Measurements from ENCODE around the gene SRP72.

SRP72 gene

DNA sequence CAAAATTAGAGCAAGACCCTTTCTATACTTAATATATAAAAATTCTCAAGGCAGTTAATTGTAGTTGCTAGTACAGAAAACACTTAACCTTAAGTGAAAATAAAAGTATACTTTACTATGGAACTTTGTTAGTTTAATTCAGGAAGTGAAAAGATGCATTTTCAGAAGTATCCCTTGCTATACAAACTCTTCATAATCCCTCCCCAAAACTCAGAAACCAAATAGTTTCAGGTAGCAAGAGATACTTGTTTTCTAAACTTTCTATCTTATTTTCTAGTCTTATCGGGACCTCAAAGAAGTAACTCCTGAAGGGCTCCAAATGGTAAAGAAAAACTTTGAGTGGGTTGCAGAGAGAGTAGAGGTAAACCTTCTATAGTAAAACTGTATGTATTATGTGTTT is 17.1 kb upstream of the SRP72 start:
- Histone ChIP-seq H3K27ac (ENCODE audit: low read depth, low read length) (no peak overlapping the region), H4K5ac (ENCODE audit: low read length) (no peak overlapping the region), H3K4me3 (ENCODE audit: low read length) (no peak overlapping the region), H3K79me1 (ENCODE audit: low read length) (no peaks in the 10 kb centered on the region), H2BK15ac (replicated peaks; ENCODE audit: low read depth) (no peak overlapping the region), H3K4me2 (ENCODE audit: low read length) (no peak overlapping the region), H3K23ac (ENCODE audit: low read length) (no peak overlapping the region), H3K36me3 (ENCODE audit: control insufficient read depth, insufficient read depth, low read length) (peaks cover 5% of the 10 kb centered on the region), H4K8ac (ENCODE audit: low read depth, low read length) (no peak overlapping the region), H3K56ac (ENCODE audit: low read length) (no peak overlapping the region), H3K9ac (ENCODE audit: low read length) (no peak overlapping the region), H3K4ac (ENCODE audit: low read depth, low read length) (no peak overlapping the region), H3K27me3 (ENCODE audit: insufficient read depth, low read length, poor library complexity) (no peaks in the 10 kb centered on the region), H2BK120ac (ENCODE audit: low read depth, low read length) (no peak overlapping the region), H2BK5ac (ENCODE audit: low read length) (no peak overlapping the region), H3K79me2 (ENCODE audit: control insufficient read depth, insufficient read depth, low read length) (peaks cover 2% of the 10 kb centered on the region), H3K18ac (ENCODE audit: low read length) (no peak overlapping the region), H2AK5ac (ENCODE audit: low read length) (no peak overlapping the region), H3K4me1 (ENCODE audit: control insufficient read depth, low read depth, low read length) (no peaks in the 10 kb centered on the region)
- no CpG with 5 or more reads among the region's 1 CpG for WGBS (ENCODE audit: extremely low coverage, insufficient coverage, low lambda C conversion rate)
- DNase-seq, result no peak

GRCh38 chr4:56460085-56460484 is 7.3 kb upstream of the SRP72 start:
- no peak for DNase-seq
- Histone ChIP-seq H2BK15ac (replicated peaks; ENCODE audit: low read depth) (no peak overlapping the region), H3K4me3 (ENCODE audit: low read length) (no peak overlapping the region), H2BK5ac (ENCODE audit: low read length) (no peak overlapping the region), H3K79me2 (ENCODE audit: control insufficient read depth, insufficient read depth, low read length) (no peaks in the 10 kb centered on the region), H3K56ac (ENCODE audit: low read length) (no peak overlapping the region), H3K23ac (ENCODE audit: low read length) (no peak overlapping the region), H3K79me1 (ENCODE audit: low read length) (peaks cover 6% of the 10 kb centered on the region), H3K9ac (ENCODE audit: low read length) (no peak overlapping the region), H4K5ac (ENCODE audit: low read length) (no peak overlapping the region), H3K4me2 (ENCODE audit: low read length) (no peak overlapping the region), H3K18ac (ENCODE audit: low read length) (no peak overlapping the region), H3K27ac (ENCODE audit: low read depth, low read length) (no peak overlapping the region), H3K4me1 (ENCODE audit: control insufficient read depth, low read depth, low read length) (no peaks in the 10 kb centered on the region), H3K36me3 (ENCODE audit: control insufficient read depth, insufficient read depth, low read length) (peaks cover 12% of the 10 kb centered on the region), H3K27me3 (ENCODE audit: insufficient read depth, low read length, poor library complexity) (no peaks in the 10 kb centered on the region), H4K8ac (ENCODE audit: low read depth, low read length) (no peak overlapping the region), H3K4ac (ENCODE audit: low read depth, low read length) (no peak overlapping the region), H2AK5ac (ENCODE audit: low read length) (no peak overlapping the region), H2BK120ac (ENCODE audit: low read depth, low read length) (no peak overlapping the region)
- no CpG with 5 or more reads among the region's 3 CpGs for WGBS (ENCODE audit: extremely low coverage, insufficient coverage, low lambda C conversion rate)

GRCh38 chr4:56462157-56462556 is 5.3 kb upstream of the SRP72 start:
- H3K27me3 ChIP-seq (ENCODE audit: insufficient read depth, low read length, poor library complexity), result no peaks in the 10 kb centered on the region
- H3K79me1 ChIP-seq (ENCODE audit: low read length), result peaks cover 12% of the 10 kb centered on the region
- H4K5ac ChIP-seq (ENCODE audit: low read length), result no peak overlapping the region
- peaks cover 6% of the 10 kb centered on the region for H3K36me3 ChIP-seq (ENCODE audit: control insufficient read depth, insufficient read depth, low read length)
- no peak overlapping the region for H2BK15ac ChIP-seq (replicated peaks; ENCODE audit: low read depth)
- no peak for DNase-seq
- H3K4ac ChIP-seq (ENCODE audit: low read depth, low read length), result no peak overlapping the region
- no peak overlapping the region for H3K23ac ChIP-seq (ENCODE audit: low read length)
- H3K4me1 ChIP-seq (ENCODE audit: control insufficient read depth, low read depth, low read length), result peaks cover 2% of the 10 kb centered on the region
- H3K56ac ChIP-seq (ENCODE audit: low read length), result no peak overlapping the region
- no peak overlapping the region for H3K18ac ChIP-seq (ENCODE audit: low read length)
- H2BK120ac ChIP-seq (ENCODE audit: low read depth, low read length), result no peak overlapping the region
- no peak overlapping the region for H4K8ac ChIP-seq (ENCODE audit: low read depth, low read length)
- no peak overlapping the region for H3K9ac ChIP-seq (ENCODE audit: low read length)
- no peak overlapping the region for H3K4me3 ChIP-seq (ENCODE audit: low read length)
- H2AK5ac ChIP-seq (ENCODE audit: low read length), result no peak overlapping the region
- no peak overlapping the region for H3K27ac ChIP-seq (ENCODE audit: low read depth, low read length)
- no peak overlapping the region for H3K4me2 ChIP-seq (ENCODE audit: low read length)
- H3K79me2 ChIP-seq (ENCODE audit: control insufficient read depth, insufficient read depth, low read length), result peaks cover 14% of the 10 kb centered on the region
- H2BK5ac ChIP-seq (ENCODE audit: low read length), result no peak overlapping the region

- Histone ChIP-seq H3K4me2 (ENCODE audit: low read length) (no peak overlapping the region), H3K9ac (ENCODE audit: low read length) (no peak overlapping the region), H4K5ac (ENCODE audit: low read length) (no peak overlapping the region), H3K18ac (ENCODE audit: low read length) (no peak overlapping the region), H3K27ac (ENCODE audit: low read depth, low read length) (no peak overlapping the region), H3K79me2 (ENCODE audit: control insufficient read depth, insufficient read depth, low read length) (peaks cover 24% of the 10 kb centered on the region), H4K8ac (ENCODE audit: low read depth, low read length) (no peak overlapping the region), H3K56ac (ENCODE audit: low read length) (no peak overlapping the region), H2BK15ac (replicated peaks; ENCODE audit: low read depth) (no peak overlapping the region), H3K23ac (ENCODE audit: low read length) (no peak overlapping the region), H3K4me1 (ENCODE audit: control insufficient read depth, low read depth, low read length) (peaks cover 2% of the 10 kb centered on the region), H3K4ac (ENCODE audit: low read depth, low read length) (no peak overlapping the region), H3K4me3 (ENCODE audit: low read length) (no peak overlapping the region), H2AK5ac (ENCODE audit: low read length) (no peak overlapping the region), H3K36me3 (ENCODE audit: control insufficient read depth, insufficient read depth, low read length) (peaks cover 6% of the 10 kb centered on the region), H2BK120ac (ENCODE audit: low read depth, low read length) (no peak overlapping the region), H3K27me3 (ENCODE audit: insufficient read depth, low read length, poor library complexity) (no peaks in the 10 kb centered on the region), H3K79me1 (ENCODE audit: low read length) (peaks cover 11% of the 10 kb centered on the region), H2BK5ac (ENCODE audit: low read length) (no peak overlapping the region)
- no CpG with 5 or more reads among the region's 5 CpGs for WGBS (ENCODE audit: extremely low coverage, insufficient coverage, low lambda C conversion rate)
- DNase-seq, result no peak
These were observed 3.7 kb upstream of the SRP72 start for GRCh38 chr4:56463711-56464110.

- no peak for DNase-seq
- H3K56ac ChIP-seq (ENCODE audit: low read length), result no peak overlapping the region
- peaks cover 2% of the 10 kb centered on the region for H3K4me1 ChIP-seq (ENCODE audit: control insufficient read depth, low read depth, low read length)
- H2BK15ac ChIP-seq (replicated peaks; ENCODE audit: low read depth), result no peak overlapping the region
- no peak overlapping the region for H3K9ac ChIP-seq (ENCODE audit: low read length)
- no peak overlapping the region for H2BK120ac ChIP-seq (ENCODE audit: low read depth, low read length)
- H4K5ac ChIP-seq (ENCODE audit: low read length), result no peak overlapping the region
- H4K8ac ChIP-seq (ENCODE audit: low read depth, low read length), result no peak overlapping the region
- H3K27me3 ChIP-seq (ENCODE audit: insufficient read depth, low read length, poor library complexity), result no peaks in the 10 kb centered on the region
- H3K27ac ChIP-seq (ENCODE audit: low read depth, low read length), result no peak overlapping the region
- H3K4me2 ChIP-seq (ENCODE audit: low read length), result peak overlapping the region; percentile 4
- no peak overlapping the region for H3K4ac ChIP-seq (ENCODE audit: low read depth, low read length)
- no peak overlapping the region for H2AK5ac ChIP-seq (ENCODE audit: low read length)
- H3K18ac ChIP-seq (ENCODE audit: low read length), result no peak overlapping the region
- WGBS (ENCODE audit: extremely low coverage, insufficient coverage, low lambda C conversion rate), result no CpG with 5 or more reads among the region's 3 CpGs
- no peak overlapping the region for H3K23ac ChIP-seq (ENCODE audit: low read length)
- H3K79me2 ChIP-seq (ENCODE audit: control insufficient read depth, insufficient read depth, low read length), result peaks cover 31% of the 10 kb centered on the region
- H3K4me3 ChIP-seq (ENCODE audit: low read length), result no peak overlapping the region
- H3K79me1 ChIP-seq (ENCODE audit: low read length), result peaks cover 11% of the 10 kb centered on the region
- peaks cover 6% of the 10 kb centered on the region for H3K36me3 ChIP-seq (ENCODE audit: control insufficient read depth, insufficient read depth, low read length)
- H2BK5ac ChIP-seq (ENCODE audit: low read length), result no peak overlapping the region
These were observed 2.8 kb upstream of the SRP72 start for GRCh38 chr4:56464581-56464980.

DNA sequence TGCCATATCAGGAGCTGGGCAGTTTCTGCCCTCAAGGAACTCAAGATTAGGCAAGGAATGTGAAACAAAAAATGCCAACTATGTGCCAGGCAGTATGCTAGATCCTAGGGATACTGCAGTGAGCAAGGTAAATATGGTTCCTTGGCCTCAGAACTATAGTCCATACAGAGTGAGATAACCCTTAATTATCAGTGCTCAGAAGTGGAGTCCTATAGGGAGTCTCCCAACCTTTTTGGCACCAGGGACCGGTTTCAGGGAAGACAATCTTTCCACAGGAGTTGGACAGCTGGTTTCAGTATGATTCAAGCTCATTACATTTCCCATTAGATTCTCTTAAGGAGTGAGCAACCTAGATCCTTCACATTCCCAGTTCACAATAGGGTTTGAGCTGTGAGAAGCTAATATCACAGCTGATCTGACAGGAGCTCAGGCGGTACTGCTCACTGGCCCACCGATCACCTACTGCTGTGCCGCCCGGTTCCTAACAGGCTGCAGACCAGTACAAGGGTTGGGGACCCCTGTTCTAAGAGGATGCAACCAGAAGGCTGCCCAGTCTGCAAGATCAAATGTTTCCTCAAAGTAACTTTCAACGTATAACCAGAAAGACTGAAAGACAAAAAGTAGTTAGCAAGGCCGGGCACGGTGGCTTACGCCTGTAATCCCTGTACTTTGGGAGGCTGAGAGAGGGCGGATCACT is 1.7 kb upstream of the SRP72 start:
- H2AK5ac ChIP-seq (ENCODE audit: low read length), result no peak overlapping the region
- no CpG with 5 or more reads among the region's 10 CpGs for WGBS (ENCODE audit: extremely low coverage, insufficient coverage, low lambda C conversion rate)
- H2BK15ac ChIP-seq (replicated peaks; ENCODE audit: low read depth), result no peak overlapping the region
- peaks cover 33% of the 10 kb centered on the region for H3K79me2 ChIP-seq (ENCODE audit: control insufficient read depth, insufficient read depth, low read length)
- no peak overlapping the region for H2BK5ac ChIP-seq (ENCODE audit: low read length)
- H3K27ac ChIP-seq (ENCODE audit: low read depth, low read length), result no peak overlapping the region
- H3K56ac ChIP-seq (ENCODE audit: low read length), result peak overlapping the region; percentile 94
- peak overlapping the region; percentile 4 for H3K4me2 ChIP-seq (ENCODE audit: low read length)
- H4K8ac ChIP-seq (ENCODE audit: low read depth, low read length), result no peak overlapping the region
- no peak overlapping the region for H3K4me3 ChIP-seq (ENCODE audit: low read length)
- no peaks in the 10 kb centered on the region for H3K27me3 ChIP-seq (ENCODE audit: insufficient read depth, low read length, poor library complexity)
- H2BK120ac ChIP-seq (ENCODE audit: low read depth, low read length), result no peak overlapping the region
- no peak overlapping the region for H3K18ac ChIP-seq (ENCODE audit: low read length)
- peak overlapping the region; percentile 1 for H3K9ac ChIP-seq (ENCODE audit: low read length)
- H3K23ac ChIP-seq (ENCODE audit: low read length), result no peak overlapping the region
- peaks cover 2% of the 10 kb centered on the region for H3K4me1 ChIP-seq (ENCODE audit: control insufficient read depth, low read depth, low read length)
- peaks cover 11% of the 10 kb centered on the region for H3K79me1 ChIP-seq (ENCODE audit: low read length)
- no peak overlapping the region for H3K4ac ChIP-seq (ENCODE audit: low read depth, low read length)
- no peak overlapping the region for H4K5ac ChIP-seq (ENCODE audit: low read length)
- DNase-seq, result peak; percentile 47
- no peaks in the 10 kb centered on the region for H3K36me3 ChIP-seq (ENCODE audit: control insufficient read depth, insufficient read depth, low read length)

Measured in mesendoderm (in vitro differentiated cells).